Mesenchymal stem cell (in vitro differentiated cells and primary cell): ENCODE measurements around the gene CNIH3.

Experiments used
- DNase-seq: peaks from one replicate; pipeline ENCODE4 v3.0.0-alpha.2; 2013
- H2AFZ ChIP-seq: one replicate; pipeline ENCODE4 v1.6.1; 2013; ENCODE audit warnings: low read depth, mild to moderate bottlenecking, control low read depth, inconsistent platforms, low read length, moderate library complexity
- H2AK5ac ChIP-seq: 2 replicates; pipeline ENCODE4 v1.6.1; 2013; ENCODE audit warnings: low read length, moderate library complexity, mild to moderate bottlenecking, inconsistent platforms; ENCODE audit not compliant: severe bottlenecking
- H2BK120ac ChIP-seq: one replicate; pipeline ENCODE4 v1.6.1; 2013; ENCODE audit warnings: low read depth, mild to moderate bottlenecking, inconsistent platforms, low read length, moderate library complexity
- H2BK12ac ChIP-seq, 2 experiments: one replicate each; pipeline ENCODE4 v1.6.1; 2013; ENCODE audit warnings: inconsistent platforms in 2 of 2, low read length in 2 of 2, mild to moderate bottlenecking in 2 of 2, moderate library complexity in 2 of 2, control low read depth in 1 of 2
- H2BK15ac ChIP-seq: one replicate; pipeline ENCODE4 v1.6.1; 2013; ENCODE audit warnings: mild to moderate bottlenecking, low read depth, inconsistent platforms; ENCODE audit not compliant: poor library complexity, severe bottlenecking
- H2BK5ac ChIP-seq: 2 replicates; pipeline ENCODE4 v1.6.1; 2013; ENCODE audit warnings: low read depth, mild to moderate bottlenecking, low read length, control low read depth, inconsistent platforms; ENCODE audit not compliant: poor library complexity, severe bottlenecking
- H3K14ac ChIP-seq, 2 experiments: one replicate each; pipeline ENCODE4 v1.6.1; 2013; ENCODE audit warnings: inconsistent platforms in 2 of 2, low read length in 2 of 2, control low read depth in 1 of 2, mild to moderate bottlenecking in 1 of 2, moderate library complexity in 1 of 2
- H3K18ac ChIP-seq, 2 experiments: one replicate each; pipeline ENCODE4 v1.6.1; 2013; ENCODE audit warnings: inconsistent platforms in 2 of 2, low read length in 2 of 2, control low read depth in 1 of 2, low read depth in 1 of 2, mild to moderate bottlenecking in 1 of 2
- H3K23ac ChIP-seq, 2 experiments: one replicate each; pipeline ENCODE4 v1.6.1; 2013; ENCODE audit warnings: inconsistent platforms in 2 of 2, low read length in 2 of 2, mild to moderate bottlenecking in 2 of 2, moderate library complexity in 2 of 2, control low read depth in 1 of 2
- H3K27ac ChIP-seq: 2 replicates; pipeline ENCODE4 v1.5.1; 2013; ENCODE audit warnings: mild to moderate bottlenecking, moderate library complexity, low read length, control low read depth, inconsistent platforms; ENCODE audit not compliant: poor library complexity, severe bottlenecking
- H3K27me3 ChIP-seq, 2 experiments: 2 replicates each; pipeline versions ENCODE4 v1.6.1 to v1.7.0; 2013; ENCODE audit warnings: low read length in 2 of 2, mild to moderate bottlenecking in 2 of 2, moderate library complexity in 2 of 2, control low read depth in 1 of 2, inconsistent platforms in 1 of 2; ENCODE audit not compliant: control insufficient read depth in 1 of 2, insufficient read depth in 1 of 2
- H3K36me3 ChIP-seq, 2 experiments: 2 replicates each; pipeline versions ENCODE4 v1.6.1 to v1.7.0; 2013; ENCODE audit warnings: low read length in 2 of 2, control low read depth in 1 of 2, inconsistent platforms in 1 of 2, low read depth in 1 of 2, mild to moderate bottlenecking in 1 of 2; ENCODE audit not compliant: insufficient read depth in 2 of 2, control insufficient read depth in 1 of 2
- H3K4ac ChIP-seq, 2 experiments: one replicate each; pipeline ENCODE4 v1.6.1; 2013; ENCODE audit warnings: inconsistent platforms in 2 of 2, low read length in 2 of 2, mild to moderate bottlenecking in 2 of 2, moderate library complexity in 2 of 2, control low read depth in 1 of 2, low read depth in 1 of 2
- H3K4me1 ChIP-seq: 2 replicates; pipeline ENCODE4 v1.6.1; 2013; ENCODE audit warnings: low read depth, low read length, control low read depth; ENCODE audit not compliant: control insufficient read depth, insufficient read depth
- H3K4me2 ChIP-seq: 2 replicates; pipeline ENCODE4 v1.6.1; 2013; ENCODE audit warnings: low read length, mild to moderate bottlenecking, inconsistent platforms; ENCODE audit not compliant: poor library complexity, severe bottlenecking
- H3K4me3 ChIP-seq, 2 experiments: 2 replicates each; pipeline versions ENCODE4 v1.5.1 to v1.7.0; 2013; ENCODE audit warnings: low read length in 2 of 2, mild to moderate bottlenecking in 2 of 2, control low read depth in 1 of 2, low read depth in 1 of 2; ENCODE audit not compliant: insufficient read depth in 1 of 2
- H3K79me1 ChIP-seq: replicated peaks from 2 replicates; pipeline ENCODE4 v1.6.1; 2013; ENCODE audit warnings: mild to moderate bottlenecking, control low read depth, low read length, inconsistent platforms; ENCODE audit not compliant: poor library complexity, severe bottlenecking
- H3K9ac ChIP-seq: 2 replicates; pipeline ENCODE4 v1.7.0; 2013; ENCODE audit warnings: mild to moderate bottlenecking, low read length, moderate library complexity
- H3K9me3 ChIP-seq: 2 replicates; pipeline ENCODE4 v1.7.0; 2013; ENCODE audit warnings: mild to moderate bottlenecking, low read length; ENCODE audit not compliant: control insufficient read depth
- H4K8ac ChIP-seq: one replicate; pipeline ENCODE4 v1.6.1; 2013; ENCODE audit warnings: inconsistent platforms, mild to moderate bottlenecking, low read length, moderate library complexity
- H4K91ac ChIP-seq: one replicate; pipeline ENCODE4 v1.6.1; 2013; ENCODE audit warnings: mild to moderate bottlenecking, low read length, inconsistent platforms
- WGBS: methylation state at CpG from one replicate; pipeline ENCODE4 v1.1.7; 2013; ENCODE audit warnings: mixed read lengths; 5-methylcytosine and 5-hydroxymethylcytosine counted together

CNIH3 gene

DNA sequence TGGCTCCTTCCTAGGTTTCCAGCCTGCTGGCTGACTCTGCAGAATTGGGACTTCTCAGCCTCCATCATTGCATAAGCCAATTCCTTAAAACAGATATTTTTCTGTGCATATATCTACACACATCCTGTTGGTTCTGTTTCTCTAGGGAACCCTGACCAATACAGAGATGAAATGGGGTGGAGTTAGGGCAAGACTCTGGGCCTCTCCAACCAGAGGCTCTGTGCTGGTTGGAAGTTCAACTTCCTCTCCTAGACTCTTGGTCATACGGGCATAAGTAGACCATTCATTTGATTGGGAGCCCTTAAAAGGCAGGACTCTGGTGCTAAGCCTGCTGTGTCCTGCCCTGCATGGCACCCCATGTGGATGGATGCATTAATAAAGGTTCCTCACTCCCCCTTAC is 55.0 kb downstream of the CNIH3 start:
- no peak overlapping the region for H4K91ac ChIP-seq
- H3K14ac ChIP-seq, result no peak overlapping the region
- peak overlapping the region in 1 of 2 experiments; percentile 37 for H3K23ac ChIP-seq
- peaks cover 21% of the 10 kb centered on the region for H3K79me1 ChIP-seq
- H3K27ac ChIP-seq, result no peak overlapping the region
- H3K18ac ChIP-seq, result no peak overlapping the region
- H2BK12ac ChIP-seq, result no peak overlapping the region
- WGBS, result 88% methylated on average over 1 of the region's 1 CpG
- H2BK5ac ChIP-seq, result no peak overlapping the region
- H4K8ac ChIP-seq, result no peak overlapping the region
- H3K4me1 ChIP-seq, result peaks cover 8% of the 10 kb centered on the region
- peaks cover 0 to 90% of the 10 kb centered on the region in 2 experiments for H3K36me3 ChIP-seq
- no peak overlapping the region for H2AFZ ChIP-seq
- no peak overlapping the region for H3K4ac ChIP-seq
- H3K9ac ChIP-seq, result no peak overlapping the region
- no peak overlapping the region for H2AK5ac ChIP-seq
- no peaks in the 10 kb centered on the region for H3K27me3 ChIP-seq
- H2BK15ac ChIP-seq, result no peak overlapping the region
- no peaks in the 10 kb centered on the region for H3K9me3 ChIP-seq
- H3K4me3 ChIP-seq, result no peak overlapping the region
- H2BK120ac ChIP-seq, result no peak overlapping the region
- no peak for DNase-seq
- no peak overlapping the region for H3K4me2 ChIP-seq

DNA sequence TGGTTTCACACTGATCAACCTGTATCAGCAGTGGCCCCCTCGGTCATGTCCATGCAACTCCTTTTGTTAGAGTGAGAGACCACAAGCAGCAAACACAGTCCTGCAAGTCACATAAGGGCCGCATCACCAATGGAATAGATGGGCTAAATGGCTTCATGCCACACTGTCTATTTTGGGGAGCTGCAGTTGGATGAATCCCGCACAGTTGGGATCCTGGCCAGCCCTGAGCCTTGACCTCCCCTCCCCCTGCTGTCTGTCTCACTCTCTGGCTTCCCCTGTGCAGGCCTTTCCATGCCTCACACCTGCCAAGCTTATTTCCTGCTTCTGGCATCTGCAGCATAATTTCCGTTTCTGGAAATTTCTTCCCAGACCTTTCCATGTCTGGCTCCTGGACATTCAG is 57.0 kb downstream of the CNIH3 start:
- H2BK5ac ChIP-seq, result no peak overlapping the region
- no peak for DNase-seq
- peaks cover 8% of the 10 kb centered on the region for H3K4me1 ChIP-seq
- no peak overlapping the region for H3K27ac ChIP-seq
- H3K4me3 ChIP-seq, result no peak overlapping the region
- H3K4me2 ChIP-seq, result no peak overlapping the region
- no peak overlapping the region for H2BK15ac ChIP-seq
- no peak overlapping the region for H3K9ac ChIP-seq
- peak overlapping the region; percentile 5 for H4K8ac ChIP-seq
- no peak overlapping the region for H3K23ac ChIP-seq
- H3K27me3 ChIP-seq, result no peaks in the 10 kb centered on the region
- no peak overlapping the region for H2BK120ac ChIP-seq
- H3K9me3 ChIP-seq, result no peaks in the 10 kb centered on the region
- 92% methylated on average over 4 of the region's 4 CpGs for WGBS
- no peak overlapping the region for H3K18ac ChIP-seq
- H2AFZ ChIP-seq, result no peak overlapping the region
- H2AK5ac ChIP-seq, result no peak overlapping the region
- peaks cover 2 to 90% of the 10 kb centered on the region in 2 experiments for H3K36me3 ChIP-seq
- H4K91ac ChIP-seq, result no peak overlapping the region
- H2BK12ac ChIP-seq, result no peak overlapping the region
- H3K79me1 ChIP-seq, result peaks cover 28% of the 10 kb centered on the region
- H3K14ac ChIP-seq, result peak overlapping the region in 1 of 2 experiments; percentile 5
- no peak overlapping the region for H3K4ac ChIP-seq

DNA sequence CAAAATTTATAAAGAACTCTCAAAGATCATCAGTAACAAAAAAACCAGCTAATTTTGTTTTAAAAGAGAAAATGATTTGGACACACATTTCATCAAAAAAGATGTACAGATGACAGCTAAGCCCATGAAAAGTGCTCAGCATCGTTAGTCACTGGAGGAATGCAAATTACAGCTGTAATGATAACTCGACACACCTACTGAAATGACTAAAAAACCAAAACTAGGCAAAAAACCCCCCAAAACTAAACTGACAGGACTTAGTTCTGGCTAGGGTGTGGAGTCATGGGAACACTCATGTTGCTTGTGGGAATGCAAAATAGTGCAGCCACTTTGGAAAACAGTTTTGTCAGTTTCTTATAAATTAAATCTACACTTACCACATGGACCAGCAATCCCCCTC is 59.5 kb downstream of the CNIH3 start:
- Histone ChIP-seq H3K4me3 (no peak overlapping the region), H2AFZ (no peak overlapping the region), H3K4me1 (peaks cover 2% of the 10 kb centered on the region), H2BK5ac (no peak overlapping the region), H3K4me2 (no peak overlapping the region), H3K18ac (no peak overlapping the region), H4K8ac (no peak overlapping the region), H3K27ac (no peak overlapping the region), H3K79me1 (peaks cover 27% of the 10 kb centered on the region), H4K91ac (no peak overlapping the region), H3K14ac (no peak overlapping the region), H3K36me3 (peaks cover 2 to 81% of the 10 kb centered on the region in 2 experiments), H2BK120ac (no peak overlapping the region), H3K23ac (no peak overlapping the region), H2BK12ac (no peak overlapping the region), H2BK15ac (no peak overlapping the region), H3K9me3 (no peaks in the 10 kb centered on the region), H3K9ac (no peak overlapping the region), H3K27me3 (no peaks in the 10 kb centered on the region), H3K4ac (no peak overlapping the region), H2AK5ac (no peak overlapping the region)
- no peak for DNase-seq
- WGBS, result 100% methylated on average over 1 of the region's 2 CpGs

DNA sequence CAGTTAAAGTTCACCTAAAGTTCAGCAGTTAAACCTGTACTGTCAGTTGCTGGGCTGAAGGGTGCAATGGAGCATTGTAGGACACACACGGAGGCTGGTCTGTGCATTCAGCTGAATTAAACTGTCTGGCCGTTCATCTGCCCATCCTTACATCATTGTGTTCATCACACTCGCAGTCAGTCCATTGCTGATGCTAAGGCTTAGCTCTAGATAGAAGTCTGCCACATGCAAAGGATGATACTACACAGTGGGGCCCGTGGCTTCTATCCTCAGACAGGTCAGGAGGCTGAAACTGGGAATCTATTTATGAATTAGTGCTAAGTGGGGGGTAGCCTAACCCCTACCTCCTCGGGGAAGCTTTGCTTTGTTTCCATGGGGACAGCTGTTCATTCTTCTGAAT is 60.4 kb downstream of the CNIH3 start:
- Histone ChIP-seq H3K9ac (no peak overlapping the region), H2BK15ac (no peak overlapping the region), H4K91ac (no peak overlapping the region), H2BK120ac (no peak overlapping the region), H3K23ac (no peak overlapping the region), H3K4me3 (no peak overlapping the region), H2BK12ac (no peak overlapping the region), H3K4ac (no peak overlapping the region), H2AFZ (no peak overlapping the region), H3K14ac (no peak overlapping the region), H3K4me1 (peaks cover 2% of the 10 kb centered on the region), H3K79me1 (peaks cover 30% of the 10 kb centered on the region), H3K27me3 (no peaks in the 10 kb centered on the region), H3K18ac (no peak overlapping the region), H3K36me3 (peaks cover 9 to 83% of the 10 kb centered on the region in 2 experiments), H4K8ac (no peak overlapping the region), H3K4me2 (no peak overlapping the region), H2AK5ac (no peak overlapping the region), H2BK5ac (no peak overlapping the region), H3K27ac (no peak overlapping the region), H3K9me3 (no peaks in the 10 kb centered on the region)
- WGBS, result 80% methylated on average over 5 of the region's 5 CpGs
- DNase-seq, result no peak
